Stimulated activated CD4-positive, alpha-beta T cell treated with anti-CD3 and anti-CD28 coated beads, Interleukin-15, amount 100 ng/mL, for 1 hour (primary cell): ENCODE measurements around the gene TMEM132C.

Source experiments
- DNase-seq, 2 donors: peaks; one replicate each; pipeline ENCODE4 v3.0.0-alpha.2; 2020; ENCODE audit warnings: low read depth in 1 of 2, low spot score in 1 of 2

The TMEM132C gene

GRCh38 chr12:128338386-128339125 is 71.6 kb downstream of the TMEM132C start:
- DNase-seq: no peak

GRCh38 chr12:128339126-128339520 is 72.2 kb downstream of the TMEM132C start:
- DNase-seq: no peak

GRCh38 chr12:128339631-128340030 is 72.7 kb downstream of the TMEM132C start:
- no peak for DNase-seq

GRCh38 chr12:128353301-128353700 is 86.3 kb downstream of the TMEM132C start:
- DNase-seq: no peak

- DNase-seq: no peak
Measured at GRCh38 chr12:128356547-128356946, 89.6 kb downstream of the TMEM132C start.

- no peak for DNase-seq
Measured at GRCh38 chr12:128361400-128361995, 94.5 kb downstream of the TMEM132C start.

- DNase-seq: no peak
Measured at GRCh38 chr12:128365032-128365431, 98.1 kb downstream of the TMEM132C start.

- DNase-seq: no peak
Measured at GRCh38 chr12:128365651-128366231, 98.8 kb downstream of the TMEM132C start.

- no peak for DNase-seq
Measured at GRCh38 chr12:128367961-128368360, 101.0 kb downstream of the TMEM132C start.

- DNase-seq: no peak
Measured at GRCh38 chr12:128381541-128381940, 114.6 kb downstream of the TMEM132C start.

GRCh38 chr12:128381946-128382345 is 115.0 kb downstream of the TMEM132C start:
- DNase-seq: no peak

GRCh38 chr12:128382946-128383345 is 116.0 kb downstream of the TMEM132C start:
- no peak for DNase-seq

GRCh38 chr12:128383357-128383937 is 116.5 kb downstream of the TMEM132C start:
- no peak for DNase-seq

GRCh38 chr12:128385736-128386135 is 118.8 kb downstream of the TMEM132C start:
- DNase-seq: no peak

GRCh38 chr12:128387811-128388422 is 120.9 kb downstream of the TMEM132C start:
- DNase-seq: no peak

- no peak for DNase-seq
Measured at GRCh38 chr12:128388461-128389000, 121.6 kb downstream of the TMEM132C start.

- no peak for DNase-seq
Measured at GRCh38 chr12:128393346-128393745, 126.4 kb downstream of the TMEM132C start.

GRCh38 chr12:128394137-128394536 is 127.2 kb downstream of the TMEM132C start:
- DNase-seq: no peak

- no peak for DNase-seq
Measured at GRCh38 chr12:128399253-128399652, 132.3 kb downstream of the TMEM132C start.

GRCh38 chr12:128402486-128403243 is 135.7 kb downstream of the TMEM132C start:
- no peak for DNase-seq

- DNase-seq: no peak
Measured at GRCh38 chr12:128408669-128409068, 141.7 kb downstream of the TMEM132C start.
